Stimulated activated CD4-positive, alpha-beta T cell treated with anti-CD3 and anti-CD28 coated beads, Interleukin-2, amount 100 ng/mL, for 4 hours (primary cell): Measurements from ENCODE around the gene FANCC.
A peak's percentile ranks its signal among the peaks of the same experiment; 100 is the strongest.

Experiments
- DNase-seq: peaks from one replicate; pipeline ENCODE4 v3.0.0-alpha.2; 2020; ENCODE audit warnings: low read depth

The FANCC gene

GRCh38 chr9:95317119-95317892 is at the start of gene FANCC:
FANCC (minus strand) TSS chr9:95317709; CDS start chr9:95249291, 68,418 bp downstream.
- peak; percentile 85 for DNase-seq

- no peak for DNase-seq
These were observed 49.3 kb upstream of the FANCC start for GRCh38 chr9:95366731-95367325.

DNA sequence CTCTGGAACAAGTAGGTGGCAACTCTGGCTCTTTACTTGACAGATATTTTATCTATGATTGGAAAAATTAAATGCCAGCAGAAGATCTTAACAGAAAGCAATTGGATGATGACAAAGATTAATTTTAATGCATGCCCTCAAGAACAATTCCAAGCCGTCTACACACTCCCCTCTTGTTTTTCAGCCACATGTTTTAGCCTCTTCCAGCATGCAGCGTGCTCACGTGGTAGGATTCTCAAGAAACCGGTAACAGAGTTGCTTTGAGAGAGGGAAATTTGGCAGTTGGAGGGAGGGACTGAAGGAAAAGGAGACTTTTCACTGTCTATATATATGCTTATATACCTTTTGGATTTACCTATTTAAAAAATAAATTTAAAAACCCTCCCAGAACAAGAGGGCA is 48.3 kb upstream of the FANCC start:
- DNase-seq = no peak

- no peak for DNase-seq
These were observed 45.7 kb upstream of the FANCC start for GRCh38 chr9:95363051-95363841.

- no peak for DNase-seq
These were observed 43.4 kb upstream of the FANCC start for GRCh38 chr9:95360866-95361265.

- DNase-seq = no peak
These were observed 39.8 kb upstream of the FANCC start for GRCh38 chr9:95357316-95357715.

- DNase-seq = no peak
These were observed 38.0 kb upstream of the FANCC start for GRCh38 chr9:95355500-95355899.

DNA sequence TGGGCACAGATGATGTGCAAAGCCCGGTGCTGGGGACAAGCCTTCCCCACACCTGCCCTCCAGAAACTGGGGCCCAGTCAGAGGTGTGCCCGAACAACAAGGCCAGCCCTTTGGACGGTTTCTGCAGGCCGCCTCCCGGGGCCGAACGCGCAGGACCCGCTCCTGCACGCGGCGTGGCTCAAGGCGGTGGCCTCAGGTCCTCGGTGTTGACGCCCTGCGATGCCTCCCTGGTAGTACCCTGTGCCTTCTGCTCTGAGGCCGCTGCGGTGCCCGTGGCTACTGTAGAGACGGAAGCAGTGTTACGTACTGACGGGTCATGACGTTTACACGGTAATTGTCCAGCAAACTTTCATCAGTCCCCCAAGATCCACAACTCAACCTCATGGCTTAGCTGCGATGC is 33.5 kb upstream of the FANCC start:
- no peak for DNase-seq

GRCh38 chr9:95350266-95350665 is 32.8 kb upstream of the FANCC start:
- DNase-seq = no peak

DNA sequence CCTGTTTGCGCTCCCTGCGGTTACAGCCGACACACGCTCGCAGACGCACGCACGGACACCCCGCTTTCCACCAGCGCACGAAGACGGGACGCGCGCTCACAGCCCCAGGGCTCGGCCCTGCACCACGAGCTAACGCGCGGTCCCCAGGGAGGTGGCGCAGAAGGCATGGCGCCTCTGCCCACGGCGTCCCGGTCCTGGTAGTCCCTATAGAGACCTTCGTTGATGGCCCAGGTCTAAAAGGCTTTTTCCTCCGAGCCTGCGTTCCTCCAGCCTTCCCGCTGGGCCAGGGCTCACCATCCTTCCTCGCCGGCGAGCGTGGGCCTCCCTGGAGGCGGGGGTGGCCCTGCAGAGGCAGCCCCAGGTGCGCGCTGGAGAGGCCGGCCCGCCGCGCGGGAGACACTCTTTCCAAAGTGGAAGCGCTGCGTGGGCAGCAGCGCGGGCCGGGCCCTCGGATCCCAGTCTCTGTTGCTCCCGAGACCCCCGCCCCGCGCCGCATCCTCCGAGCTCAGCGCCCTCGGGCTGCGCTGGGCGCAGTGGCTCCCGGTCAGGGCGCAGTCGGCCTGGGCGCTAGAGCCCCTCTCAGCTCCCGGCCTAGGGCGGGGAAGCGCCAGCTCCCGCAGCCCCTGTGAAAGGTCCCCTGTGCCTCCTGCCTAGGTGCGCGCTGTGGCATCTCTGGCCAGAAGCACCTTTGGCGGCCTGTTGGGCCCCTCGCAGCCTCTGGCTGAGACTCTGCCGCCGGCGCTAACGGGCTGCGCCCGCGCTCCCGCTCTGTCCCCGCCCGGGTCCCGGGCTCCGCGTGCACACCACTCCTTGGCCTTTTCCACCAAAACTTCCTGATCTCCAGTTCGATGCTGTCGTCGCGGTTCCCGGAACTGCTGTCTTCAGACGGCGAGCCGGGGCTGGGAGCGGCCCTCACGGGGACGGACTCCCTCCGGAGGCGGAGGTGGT is 31.9 kb upstream of the FANCC start:
- no peak for DNase-seq

GRCh38 chr9:95346021-95346420 is 28.5 kb upstream of the FANCC start:
- no peak for DNase-seq

DNA sequence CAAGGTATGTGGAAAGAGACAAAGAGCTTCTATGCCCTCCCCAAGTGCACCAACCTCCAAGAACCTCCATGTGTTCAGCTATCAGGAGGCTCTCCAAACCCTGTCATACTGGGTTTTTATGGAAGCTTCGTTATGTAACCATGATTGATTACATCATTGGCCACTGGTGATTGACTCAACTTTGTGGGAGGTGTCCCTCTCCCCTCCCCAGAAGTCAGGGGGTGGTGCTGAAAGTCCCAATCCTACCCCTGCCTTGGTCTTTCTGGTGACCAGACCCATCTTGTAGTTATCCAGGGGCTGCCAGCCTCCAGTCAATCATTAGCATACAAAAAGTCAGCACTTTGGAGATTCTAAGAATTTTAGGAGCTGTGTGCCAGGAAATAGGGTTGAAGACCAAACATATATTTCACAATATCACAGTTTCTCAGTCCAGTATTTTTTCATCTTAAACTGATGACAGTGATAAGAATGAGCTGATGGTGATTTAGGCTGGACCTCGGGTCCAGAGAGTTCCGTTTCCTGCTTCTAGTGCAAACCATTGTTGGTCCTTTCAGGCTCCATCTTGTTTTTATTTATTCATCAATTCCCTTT is 27.3 kb upstream of the FANCC start:
- no peak for DNase-seq

- DNase-seq = no peak
These were observed 26.3 kb upstream of the FANCC start for GRCh38 chr9:95343725-95344287.

GRCh38 chr9:95342571-95342970 is 25.1 kb upstream of the FANCC start:
- no peak for DNase-seq

DNA sequence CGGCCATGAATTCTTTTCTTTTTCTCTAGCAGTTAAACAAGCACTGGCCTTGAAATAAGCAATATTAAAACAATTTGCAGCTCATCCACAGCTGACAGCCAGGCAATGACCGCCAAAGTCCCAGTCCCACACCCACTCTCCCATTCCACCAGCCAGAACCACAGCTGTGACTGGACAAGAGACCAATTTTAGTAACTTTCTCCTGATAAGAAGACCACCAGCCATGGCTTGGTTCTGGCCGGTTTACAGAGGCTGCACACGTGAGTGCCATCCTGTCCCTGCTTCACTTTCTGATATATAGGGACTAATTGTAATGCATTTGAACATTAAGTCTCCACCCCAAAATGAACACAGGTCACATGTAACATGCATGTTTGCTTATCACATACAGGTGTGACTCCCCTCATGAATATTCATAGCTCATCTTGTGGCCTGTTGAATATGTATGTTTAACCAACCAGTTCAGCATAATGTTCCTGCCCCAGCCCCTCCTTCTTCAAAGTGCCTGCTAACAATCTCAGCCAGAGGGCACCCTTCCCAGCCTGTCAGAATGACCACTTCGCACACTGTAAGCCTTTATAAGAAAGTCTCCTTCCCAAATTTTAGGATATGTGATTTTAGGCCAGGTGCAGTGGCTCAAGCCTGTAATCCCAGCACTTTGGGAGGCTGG is 23.9 kb upstream of the FANCC start:
- no peak for DNase-seq

DNA sequence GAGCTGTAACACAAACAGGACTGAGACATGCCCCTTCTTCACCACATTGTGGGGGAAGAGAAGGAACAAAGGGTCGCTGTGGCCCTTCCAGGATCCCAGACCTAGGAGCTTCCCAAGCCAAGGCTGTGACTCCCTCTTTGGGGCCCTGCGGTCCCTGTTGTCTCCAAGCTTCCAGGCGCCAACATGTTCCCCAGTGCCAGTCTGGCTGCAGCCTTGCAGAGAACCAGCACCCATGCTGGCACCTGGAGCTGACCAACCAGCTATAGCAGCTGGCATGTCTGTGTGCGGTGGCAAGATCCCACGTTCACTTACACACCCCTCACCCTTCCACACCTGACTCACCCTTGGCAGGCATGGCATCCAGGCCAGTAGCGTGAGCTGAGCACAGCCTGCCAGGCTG is 20.7 kb upstream of the FANCC start:
- DNase-seq = no peak

DNA sequence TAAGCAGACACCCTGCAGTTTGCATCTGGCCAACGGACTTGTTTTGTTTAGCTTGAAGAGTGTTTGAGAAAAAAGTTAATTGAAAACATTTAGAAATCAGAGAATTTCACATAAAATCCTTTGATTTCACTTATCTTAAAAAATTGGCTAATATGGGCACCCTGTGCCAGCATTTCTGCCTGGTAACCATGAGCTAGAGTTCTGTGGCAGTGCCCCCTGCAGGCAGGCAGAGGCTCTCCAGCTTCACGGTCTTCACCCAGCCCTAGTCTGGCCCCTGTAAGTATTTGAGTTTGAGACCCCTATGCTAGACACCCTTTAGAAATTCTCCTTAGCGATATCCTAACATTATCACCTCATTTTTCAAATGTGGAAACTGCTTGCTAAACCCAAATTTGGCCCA is 18.8 kb upstream of the FANCC start:
- no peak for DNase-seq

DNA sequence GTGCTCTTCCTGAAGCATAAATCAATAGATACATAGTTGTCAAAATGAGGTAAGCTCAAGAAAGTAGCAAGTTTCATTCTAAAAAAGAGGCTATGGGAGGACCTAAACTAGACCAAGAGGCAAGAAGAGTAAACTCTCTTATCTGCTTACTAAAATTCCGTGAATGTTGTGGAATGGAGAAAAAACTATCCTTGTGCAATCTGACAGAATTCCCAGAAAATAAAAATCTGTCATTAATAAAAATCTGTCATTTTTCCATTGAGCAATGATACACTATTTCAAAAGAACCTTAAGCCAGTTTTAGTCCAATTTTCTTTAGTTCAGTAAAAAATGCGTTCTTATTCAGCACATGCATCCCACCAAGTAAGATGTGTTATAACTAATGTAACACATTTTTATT is 15.9 kb upstream of the FANCC start:
- DNase-seq = no peak

DNA sequence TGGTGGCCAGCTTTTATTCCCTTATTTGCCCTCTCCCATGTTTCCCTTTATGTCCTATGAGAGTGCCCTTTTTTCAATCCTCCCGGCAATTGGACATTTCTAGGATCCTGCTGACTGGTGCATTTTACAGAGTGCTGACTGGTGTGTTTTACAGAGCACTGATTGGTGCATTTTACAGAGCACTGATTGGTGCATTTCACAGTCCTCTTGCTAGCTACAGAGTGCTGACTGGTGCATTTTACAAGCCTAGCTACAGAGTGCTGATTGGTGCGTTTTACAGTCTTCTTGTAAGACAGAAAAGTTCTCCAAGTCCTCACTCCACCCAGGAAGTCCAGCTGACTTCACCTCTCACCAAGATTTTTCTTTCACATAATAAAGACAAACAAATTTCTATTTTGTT is 15.4 kb upstream of the FANCC start:
- DNase-seq = no peak

- no peak for DNase-seq
These were observed 13.4 kb upstream of the FANCC start for GRCh38 chr9:95330720-95331404.
